Central memory CD8-positive, alpha-beta T cell (primary cell): ENCODE data around the gene HJURP.
"Not testable (repeated sequence)": the region's sequence is repeated elsewhere in the genome, so short reads cannot be mapped to it uniquely, and the experiment has no call there.

Experiments
- ATAC-seq: fragments of 150-1000 bp; cut with Tn5 transposase; replicated peaks from 2 replicates; pipeline ENCODE4 v1.10.0; 2022; ENCODE audit warnings: mild to moderate bottlenecking, moderate FRiP score, moderate number of reproducible peaks; ENCODE audit not compliant: poor library complexity, severe bottlenecking; ENCODE audit errors: extremely low read depth
- DNase-seq, 2 donors: peaks; one replicate each; pipeline ENCODE4 v3.0.0; 2021; ENCODE audit warnings: low spot score in 2 of 2
- H3K27ac Mint-ChIP-seq: one replicate; pipeline ENCODE4 v1.8.0; 2022; ENCODE audit warnings: low read depth, mild to moderate bottlenecking, moderate library complexity, mixed read lengths
- H3K27me3 Mint-ChIP-seq: one replicate; pipeline ENCODE4 v1.8.0; 2022; ENCODE audit warnings: mixed read lengths
- H3K36me3 Mint-ChIP-seq: one replicate; pipeline ENCODE4 v1.8.0; 2022; ENCODE audit warnings: mild to moderate bottlenecking, moderate library complexity, mixed read lengths; ENCODE audit not compliant: insufficient read depth
- H3K4me1 Mint-ChIP-seq: one replicate; pipeline ENCODE4 v1.8.0; 2022; ENCODE audit warnings: mixed read lengths
- H3K4me3 Mint-ChIP-seq: one replicate; pipeline ENCODE4 v1.8.0; 2022; ENCODE audit warnings: mild to moderate bottlenecking, moderate library complexity, mixed read lengths
- H3K9me3 Mint-ChIP-seq: one replicate; pipeline ENCODE4 v1.8.0; 2022; ENCODE audit warnings: mixed read lengths

HJURP gene, protein sequence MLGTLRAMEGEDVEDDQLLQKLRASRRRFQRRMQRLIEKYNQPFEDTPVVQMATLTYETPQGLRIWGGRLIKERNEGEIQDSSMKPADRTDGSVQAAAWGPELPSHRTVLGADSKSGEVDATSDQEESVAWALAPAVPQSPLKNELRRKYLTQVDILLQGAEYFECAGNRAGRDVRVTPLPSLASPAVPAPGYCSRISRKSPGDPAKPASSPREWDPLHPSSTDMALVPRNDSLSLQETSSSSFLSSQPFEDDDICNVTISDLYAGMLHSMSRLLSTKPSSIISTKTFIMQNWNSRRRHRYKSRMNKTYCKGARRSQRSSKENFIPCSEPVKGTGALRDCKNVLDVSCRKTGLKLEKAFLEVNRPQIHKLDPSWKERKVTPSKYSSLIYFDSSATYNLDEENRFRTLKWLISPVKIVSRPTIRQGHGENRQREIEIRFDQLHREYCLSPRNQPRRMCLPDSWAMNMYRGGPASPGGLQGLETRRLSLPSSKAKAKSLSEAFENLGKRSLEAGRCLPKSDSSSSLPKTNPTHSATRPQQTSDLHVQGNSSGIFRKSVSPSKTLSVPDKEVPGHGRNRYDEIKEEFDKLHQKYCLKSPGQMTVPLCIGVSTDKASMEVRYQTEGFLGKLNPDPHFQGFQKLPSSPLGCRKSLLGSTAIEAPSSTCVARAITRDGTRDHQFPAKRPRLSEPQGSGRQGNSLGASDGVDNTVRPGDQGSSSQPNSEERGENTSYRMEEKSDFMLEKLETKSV

DNA sequence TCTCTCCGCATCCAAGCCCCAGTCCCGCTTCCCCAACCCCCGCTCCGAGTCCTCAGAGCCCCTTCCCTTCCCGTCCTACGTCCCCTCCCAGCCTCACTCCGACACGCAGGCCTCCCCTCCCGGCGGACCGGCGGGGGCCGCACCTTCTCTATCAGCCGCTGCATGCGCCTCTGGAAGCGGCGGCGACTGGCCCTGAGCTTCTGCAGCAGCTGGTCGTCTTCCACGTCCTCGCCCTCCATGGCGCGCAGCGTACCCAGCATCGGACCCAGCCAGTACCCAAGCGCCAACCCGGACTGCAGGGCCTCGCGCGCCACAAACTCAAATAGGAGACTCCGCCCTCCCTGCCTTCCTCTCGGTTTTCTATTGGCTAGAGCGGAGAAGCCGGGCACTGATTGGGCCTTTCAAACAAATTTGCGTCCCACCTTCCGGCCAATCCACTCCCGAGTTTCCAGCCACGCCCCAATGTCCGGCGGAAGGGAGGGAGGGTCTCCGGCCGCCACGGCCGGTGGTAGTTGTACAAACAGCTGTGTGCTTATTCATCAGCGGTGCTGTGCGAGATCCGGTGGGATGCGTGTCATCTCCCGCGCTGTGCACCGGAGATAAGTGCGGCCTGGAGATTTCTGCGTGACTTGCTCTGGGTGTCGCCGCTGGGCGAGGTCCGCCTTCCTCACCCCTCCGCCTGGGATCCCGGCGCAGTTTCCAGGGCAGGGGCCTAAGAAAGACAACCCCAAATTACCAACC, at the start of gene HJURP:
Gene HJURP, minus strand, starts transcription at position 295 of the 741 bp plus-strand sequence. Its CDS starts 35 bp downstream, at position 260.
- H3K9me3 Mint-ChIP-seq, result no peaks in the 10 kb centered on the region
- peak within 1 kb of the TSS; percentile 33 for H3K27ac Mint-ChIP-seq
- peaks cover 14% of the 10 kb centered on the region for H3K4me1 Mint-ChIP-seq
- peak; percentile 82 to 83 for DNase-seq
- peaks cover 19% of the 10 kb centered on the region for H3K27me3 Mint-ChIP-seq
- H3K36me3 Mint-ChIP-seq, result peaks cover 6% of the 10 kb centered on the region
- peak; percentile 92 for ATAC-seq
- peak within 1 kb of the TSS; percentile 88 for H3K4me3 Mint-ChIP-seq

DNA sequence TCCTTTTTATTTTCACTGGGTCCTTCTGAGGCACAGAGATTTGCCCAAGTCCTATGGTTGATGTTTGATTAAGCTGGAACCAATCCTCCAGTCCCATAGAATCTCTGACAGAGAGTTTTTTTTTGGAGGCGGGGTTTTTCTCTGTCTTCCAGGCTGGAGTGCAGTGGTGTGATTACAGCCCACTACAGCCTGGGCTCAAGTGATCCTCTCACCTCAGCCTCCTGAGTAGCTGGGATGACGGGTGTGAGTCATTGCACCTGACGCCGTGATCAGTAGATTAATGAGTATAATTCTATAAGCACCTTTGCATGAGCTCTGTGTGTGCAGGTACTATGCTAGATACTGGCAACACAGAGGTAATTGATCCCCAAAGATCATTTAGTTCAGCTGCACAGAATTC, 47.5 kb upstream of the HJURP start:
- no peak for DNase-seq
- ATAC-seq, result no peak
- Mint-ChIP-seq H3K36me3 (no peaks in the 10 kb centered on the region), H3K27ac (no peak overlapping the region), H3K9me3 (no peaks in the 10 kb centered on the region), H3K27me3 (peaks cover 27% of the 10 kb centered on the region), H3K4me3 (no peak overlapping the region), H3K4me1 (peaks cover 12% of the 10 kb centered on the region)

DNA sequence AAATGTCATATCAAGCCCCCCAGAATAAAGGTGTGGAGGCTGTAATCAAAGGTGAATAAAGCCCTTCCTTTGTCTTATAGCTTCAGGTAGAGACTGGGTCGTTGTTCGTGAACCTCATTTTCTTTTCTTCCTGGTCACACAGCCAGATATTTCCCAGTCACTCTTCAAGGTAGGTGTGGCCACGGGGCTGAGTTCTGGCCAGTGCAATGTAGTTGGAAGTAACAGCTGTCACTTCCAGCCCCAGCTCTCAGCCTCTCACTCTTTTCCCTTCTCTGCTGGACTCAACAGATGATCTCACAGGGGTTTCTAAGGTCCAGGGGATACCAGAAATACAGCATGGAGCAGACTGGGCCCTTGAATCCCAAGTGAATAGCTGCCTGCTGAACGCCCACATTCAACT, 47.0 kb upstream of the HJURP start:
- Mint-ChIP-seq H3K27ac (no peak overlapping the region), H3K36me3 (no peaks in the 10 kb centered on the region), H3K4me1 (peaks cover 12% of the 10 kb centered on the region), H3K27me3 (peaks cover 24% of the 10 kb centered on the region), H3K9me3 (no peaks in the 10 kb centered on the region), H3K4me3 (no peak overlapping the region)
- DNase-seq (no peak), ATAC-seq (no peak)

DNA sequence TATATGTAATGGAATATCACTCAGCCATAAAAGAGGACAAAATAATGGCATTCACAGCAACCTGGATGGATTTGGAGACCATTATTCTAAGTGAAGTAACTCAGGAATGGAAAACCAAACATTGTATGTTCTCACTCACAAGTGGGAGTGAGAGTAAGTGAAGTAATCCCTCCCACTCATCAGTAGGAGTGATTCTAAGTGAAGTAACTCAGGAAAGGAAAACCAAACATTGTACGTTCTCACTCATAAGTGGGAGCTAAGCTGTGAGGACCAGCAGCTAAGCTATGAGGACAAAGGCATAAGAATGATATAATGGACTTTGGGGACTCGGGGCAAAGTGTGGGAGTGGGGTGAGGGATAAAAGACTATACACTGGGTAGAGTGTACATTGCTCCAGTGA, 41.9 kb upstream of the HJURP start:
- not testable (repeated sequence) for H3K27ac Mint-ChIP-seq, H3K36me3 Mint-ChIP-seq, H3K4me3 Mint-ChIP-seq, DNase-seq, H3K9me3 Mint-ChIP-seq, ATAC-seq
- H3K27me3 Mint-ChIP-seq, result peaks cover 35% of the 10 kb centered on the region
- H3K4me1 Mint-ChIP-seq, result peaks cover 12% of the 10 kb centered on the region

DNA sequence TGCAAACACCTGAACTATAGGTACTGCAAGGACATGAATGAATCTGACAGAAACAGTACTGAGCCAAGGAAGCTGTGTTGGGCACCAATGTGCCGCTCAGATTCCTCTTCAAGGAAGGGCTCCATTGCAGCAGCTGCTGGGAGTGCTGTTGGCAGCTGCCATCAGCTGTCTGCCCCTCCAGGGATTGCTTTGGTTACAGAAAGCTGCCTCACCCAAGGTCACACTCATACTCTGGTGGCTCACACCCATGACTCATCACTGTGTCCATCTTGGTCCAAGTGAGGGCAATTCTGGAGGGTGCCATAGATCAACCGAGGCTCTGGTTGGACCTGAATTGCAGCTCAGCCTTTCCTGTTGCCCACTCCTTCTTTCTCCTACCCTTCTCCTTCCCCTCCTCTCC, 38.5 kb upstream of the HJURP start:
- no peaks in the 10 kb centered on the region for H3K4me1 Mint-ChIP-seq
- peaks cover 69% of the 10 kb centered on the region for H3K27me3 Mint-ChIP-seq
- H3K36me3 Mint-ChIP-seq, result no peaks in the 10 kb centered on the region
- DNase-seq (no peak), ATAC-seq (no peak)
- H3K4me3 Mint-ChIP-seq, result no peak overlapping the region
- no peaks in the 10 kb centered on the region for H3K9me3 Mint-ChIP-seq
- no peak overlapping the region for H3K27ac Mint-ChIP-seq

DNA sequence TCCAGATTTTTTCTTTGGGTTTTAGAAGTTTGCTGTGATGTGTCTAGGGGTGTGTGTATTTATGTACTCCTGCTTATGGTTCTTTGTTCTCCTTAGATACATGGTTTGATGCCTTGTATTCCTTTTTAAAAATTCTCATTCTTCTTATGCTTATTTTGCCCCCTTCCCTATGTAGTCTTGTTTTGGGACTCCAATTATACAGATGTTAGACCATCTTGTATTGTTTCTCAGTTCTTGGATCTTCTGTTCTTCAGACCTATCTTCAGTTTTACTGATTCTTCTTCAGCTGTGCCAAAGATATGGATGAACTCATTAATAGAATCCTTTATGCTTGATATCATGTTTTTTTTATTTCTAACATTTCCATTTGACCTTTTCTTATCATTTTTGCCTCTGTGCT, 28.0 kb upstream of the HJURP start:
- Mint-ChIP-seq H3K9me3 (peaks cover 32% of the 10 kb centered on the region), H3K27me3 (peaks cover 90% of the 10 kb centered on the region), H3K27ac (no peak overlapping the region)

DNA sequence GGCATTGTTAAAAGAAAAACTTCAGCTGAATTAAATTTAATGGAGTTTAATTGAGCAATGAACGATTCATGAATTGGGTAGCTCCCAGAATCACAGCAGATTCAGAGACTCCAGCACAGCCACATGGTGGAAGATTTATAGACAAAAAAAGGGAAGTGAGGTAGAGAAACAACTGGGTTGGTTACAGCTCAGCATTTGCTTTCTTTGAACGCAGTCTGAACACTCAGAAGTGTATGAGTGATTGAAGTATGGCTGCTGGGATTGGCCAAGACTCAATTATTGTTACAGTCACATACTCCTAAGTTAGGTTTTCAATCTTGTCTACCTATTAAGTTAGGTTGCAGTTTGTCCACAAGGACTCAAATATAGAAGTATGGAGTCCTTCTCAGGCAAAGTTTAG, 17.8 kb upstream of the HJURP start:
- not testable (repeated sequence) for H3K27ac Mint-ChIP-seq, DNase-seq, H3K9me3 Mint-ChIP-seq, ATAC-seq, H3K36me3 Mint-ChIP-seq, H3K4me3 Mint-ChIP-seq
- peaks cover 10% of the 10 kb centered on the region for H3K4me1 Mint-ChIP-seq
- peaks cover 81% of the 10 kb centered on the region for H3K27me3 Mint-ChIP-seq

More for the DNA sequence above, 28.0 kb upstream of the HJURP start:
- no peaks in the 10 kb centered on the region for H3K36me3 Mint-ChIP-seq
- no peak overlapping the region for H3K4me3 Mint-ChIP-seq
- no peak for ATAC-seq
- no peak for DNase-seq
- no peaks in the 10 kb centered on the region for H3K4me1 Mint-ChIP-seq

DNA sequence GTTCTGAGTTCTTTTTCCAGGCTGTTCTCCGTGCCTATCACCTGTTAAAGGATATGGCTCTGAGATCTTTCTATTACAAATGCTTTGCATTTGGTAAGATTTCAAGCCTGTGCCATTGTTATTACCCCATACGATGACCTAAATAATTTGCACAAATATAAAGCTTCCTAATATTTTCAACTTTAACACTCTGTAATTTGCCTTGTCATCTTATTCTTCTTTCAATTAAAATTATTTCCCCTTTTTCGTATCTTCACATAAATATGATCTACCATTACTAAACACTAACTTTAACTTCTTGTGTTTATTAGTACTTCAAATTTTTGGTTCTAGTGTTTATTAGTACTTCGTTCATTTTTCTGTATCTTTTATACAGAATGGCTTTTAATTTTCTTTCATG, 17.1 kb upstream of the HJURP start:
- Mint-ChIP-seq H3K36me3 (peaks cover 4% of the 10 kb centered on the region), H3K9me3 (peaks cover 8% of the 10 kb centered on the region), H3K27me3 (peaks cover 74% of the 10 kb centered on the region), H3K4me1 (peaks cover 12% of the 10 kb centered on the region), H3K27ac (no peak overlapping the region), H3K4me3 (no peak overlapping the region)
- DNase-seq, result no peak
- no peak for ATAC-seq

DNA sequence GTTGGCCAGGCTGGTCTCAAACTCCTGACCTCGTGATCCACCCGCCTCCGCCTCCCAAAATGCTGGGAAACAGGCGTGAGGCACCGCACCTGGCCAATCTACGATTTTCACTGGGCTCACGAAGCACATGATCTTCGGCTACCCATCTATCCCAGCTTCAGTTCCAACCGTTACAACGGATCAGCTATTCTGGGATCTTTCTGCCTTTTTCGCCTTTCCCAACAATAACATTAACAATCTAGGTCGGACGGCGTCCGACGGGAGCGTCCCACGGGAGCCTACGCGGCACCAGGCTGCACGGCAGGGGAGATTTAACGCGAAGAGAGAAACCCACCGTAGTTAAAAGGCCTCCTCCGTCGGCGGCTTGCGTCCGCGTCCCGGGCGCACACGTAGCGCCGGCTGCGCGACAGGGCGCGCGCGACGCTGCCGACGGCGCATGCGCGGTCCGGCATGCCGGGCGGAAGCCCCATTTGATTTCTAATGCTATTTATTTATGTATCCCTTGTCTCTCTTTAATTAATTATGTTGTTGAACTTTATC, 13.7 kb upstream of the HJURP start, which contains the start of gene MSL3B:
Gene MSL3B, minus strand, starts transcription at position 394 of the 540 bp plus-strand sequence.
- Mint-ChIP-seq H3K27ac (peak within 1 kb of the TSS; percentile 90), H3K4me1 (peaks cover 12% of the 10 kb centered on the region), H3K9me3 (no peaks in the 10 kb centered on the region), H3K27me3 (peaks cover 42% of the 10 kb centered on the region), H3K4me3 (peak within 1 kb of the TSS; percentile 84), H3K36me3 (peaks cover 6% of the 10 kb centered on the region)
- DNase-seq (peak in 1 of 2 donors; percentile 34), ATAC-seq (peak; percentile 58)

DNA sequence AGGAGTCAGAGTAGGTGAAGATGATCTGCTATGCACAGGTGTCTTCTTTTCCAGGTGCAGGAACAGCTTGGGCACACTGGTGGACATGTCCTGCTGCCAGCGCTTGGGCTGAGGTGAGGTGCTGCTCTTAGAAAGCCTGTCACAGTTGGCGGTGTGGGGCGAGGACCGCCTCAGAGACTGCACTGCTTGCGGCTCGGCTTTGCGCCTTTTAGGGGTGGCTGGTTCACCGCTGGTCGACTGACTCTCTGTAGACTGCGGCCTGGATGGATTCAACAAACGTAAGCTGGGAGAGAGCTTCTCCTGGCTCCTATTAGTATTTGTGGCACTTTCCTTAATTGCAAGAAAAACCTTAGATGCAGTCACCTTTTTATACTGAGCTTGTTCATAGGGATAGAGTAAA, 12.1 kb upstream of the HJURP start:
- no peaks in the 10 kb centered on the region for H3K9me3 Mint-ChIP-seq
- peak overlapping the region; percentile 84 for H3K4me3 Mint-ChIP-seq
- peaks cover 27% of the 10 kb centered on the region for H3K27me3 Mint-ChIP-seq
- no peak for ATAC-seq
- no peak overlapping the region for H3K27ac Mint-ChIP-seq
- peaks cover 6% of the 10 kb centered on the region for H3K36me3 Mint-ChIP-seq
- H3K4me1 Mint-ChIP-seq, result peaks cover 12% of the 10 kb centered on the region
- DNase-seq, result no peak

DNA sequence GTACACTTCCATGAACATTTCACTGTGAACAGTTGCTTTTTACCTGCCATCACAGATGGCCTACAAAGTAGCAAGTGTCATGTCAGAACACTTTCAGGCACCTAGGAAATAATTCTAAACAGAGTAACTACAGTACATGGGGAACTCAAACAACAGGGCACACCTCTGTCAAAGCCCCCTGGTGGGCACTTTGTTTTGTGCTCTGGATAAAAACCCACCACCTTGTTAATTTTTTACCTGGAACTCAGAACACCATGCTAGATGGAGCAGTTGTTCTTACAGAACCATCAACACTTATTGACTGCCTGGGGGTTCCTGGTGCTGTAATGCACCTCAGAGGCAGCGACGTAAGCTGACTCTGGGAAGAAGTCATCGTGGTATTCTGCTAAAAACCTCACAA, 11.5 kb upstream of the HJURP start:
- Mint-ChIP-seq H3K9me3 (no peaks in the 10 kb centered on the region), H3K27me3 (peaks cover 20% of the 10 kb centered on the region), H3K4me3 (no peak overlapping the region), H3K27ac (no peak overlapping the region), H3K4me1 (peaks cover 12% of the 10 kb centered on the region), H3K36me3 (peaks cover 6% of the 10 kb centered on the region)
- DNase-seq, result no peak
- ATAC-seq, result no peak

DNA sequence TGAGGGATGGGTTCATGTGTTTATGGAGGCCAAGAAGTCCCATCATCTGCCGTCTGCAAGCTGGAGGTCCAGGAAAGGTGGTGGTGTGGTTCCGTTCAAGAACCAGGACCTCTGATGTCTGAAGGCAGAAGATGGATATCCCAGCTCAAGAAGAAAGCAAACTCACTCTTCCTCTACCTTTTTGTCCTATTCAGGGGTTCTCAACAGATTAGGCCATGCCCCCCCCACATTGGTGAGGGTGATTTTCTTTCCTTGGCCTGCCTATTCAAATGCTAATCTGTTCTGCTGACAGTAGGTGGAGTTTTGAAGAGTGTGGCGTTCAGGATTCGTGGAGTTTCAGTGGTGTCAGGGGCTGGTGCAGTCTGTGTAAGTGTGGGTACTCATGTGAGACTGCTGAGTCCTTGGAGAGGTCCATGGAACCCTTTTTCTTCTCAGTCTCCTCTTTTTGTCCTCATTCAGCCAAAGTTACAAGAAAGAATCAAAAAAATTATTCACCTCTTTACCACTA, 8.0 kb upstream of the HJURP start:
- H3K9me3 Mint-ChIP-seq, result no peaks in the 10 kb centered on the region
- peaks cover 7% of the 10 kb centered on the region for H3K4me1 Mint-ChIP-seq
- H3K4me3 Mint-ChIP-seq, result no peak overlapping the region
- H3K36me3 Mint-ChIP-seq, result peaks cover 2% of the 10 kb centered on the region
- ATAC-seq (no peak), DNase-seq (no peak)
- no peaks in the 10 kb centered on the region for H3K27me3 Mint-ChIP-seq
- no peak overlapping the region for H3K27ac Mint-ChIP-seq
